HL-60/S4 treated with phorbol 12-myristate 13-acetate at 8.2 ng/mL for 4 days and 3 days (cell line): Measurements from ENCODE around the gene STK24.
"Not testable (repeated sequence)": the region's sequence is repeated elsewhere in the genome, so short reads cannot be mapped to it uniquely, and the experiment has no call there.

Experiments
- in situ Hi-C: fragments of 300-500 bp; cut with MboI; formaldehyde crosslinking; loops from 2 replicates; pipeline ENCODE4 v1.15.0; 2022; ENCODE audit warnings: low sequenced_read_pairs

Gene STK24

GRCh38 chr13:98584668-98585397 is 7.9 kb upstream of the STK24 start:
- in situ Hi-C loops, result no loop called here

GRCh38 chr13:98582947-98583346 is 6.0 kb upstream of the STK24 start:
- in situ Hi-C loops, result no loop called here

- in situ Hi-C loops, result no loop called here
Measured at GRCh38 chr13:98581971-98582702, 5.2 kb upstream of the STK24 start.

GRCh38 chr13:98581381-98581780 is 4.5 kb upstream of the STK24 start:
- in situ Hi-C loops, result no loop called here

GRCh38 chr13:98580420-98580819 is 3.5 kb upstream of the STK24 start:
- in situ Hi-C loops, result no loop called here

GRCh38 chr13:98577836-98578285 is 954 bp upstream of the STK24 start:
- in situ Hi-C loops, result no loop called here

GRCh38 chr13:98576200-98576945 is 534 bp downstream of the STK24 start:
- in situ Hi-C loops, result no loop called here

GRCh38 chr13:98575904-98576199 is 1.1 kb downstream of the STK24 start:
- in situ Hi-C loops, result no loop called here

- in situ Hi-C loops, result no loop called here
Measured at GRCh38 chr13:98575009-98575903, 1.7 kb downstream of the STK24 start.

- in situ Hi-C loops, result no loop called here
Measured at GRCh38 chr13:98571955-98572662, 4.8 kb downstream of the STK24 start.

GRCh38 chr13:98570929-98571372 is 6.0 kb downstream of the STK24 start:
- in situ Hi-C loops, result no loop called here

GRCh38 chr13:98569494-98570367 is 7.2 kb downstream of the STK24 start:
- in situ Hi-C loops, result not testable (repeated sequence)

GRCh38 chr13:98568918-98569317 is 8.0 kb downstream of the STK24 start:
- in situ Hi-C loops, result no loop called here

- in situ Hi-C loops, result no loop called here
Measured at GRCh38 chr13:98567140-98567539, 9.8 kb downstream of the STK24 start.

GRCh38 chr13:98565726-98566565 is 11.0 kb downstream of the STK24 start:
- in situ Hi-C loops, result no loop called here

- in situ Hi-C loops, result no loop called here
Measured at GRCh38 chr13:98564204-98564603, 12.7 kb downstream of the STK24 start.

- in situ Hi-C loops, result no loop called here
Measured at GRCh38 chr13:98563071-98563470, 13.8 kb downstream of the STK24 start.

- in situ Hi-C loops, result no loop called here
Measured at GRCh38 chr13:98559169-98559568, 17.7 kb downstream of the STK24 start.
